Activated CD4-positive, alpha-beta T cell treated with anti-CD3 and anti-CD28 coated beads, Interleukin-2, amount 50 U/mL, for 48 hours (primary cell): Measurements from ENCODE around the gene SMOC2.

Experiments used
- DNase-seq, 2 experiments: peaks; one replicate each; pipeline ENCODE4 v3.0.0-alpha.2; 2020

SMOC2 gene

GRCh38 chr6:168440520-168441433 lies at the start of gene SMOC2:
SMOC2 (plus strand) TSS chr6:168441184; CDS start chr6:168441371, 187 bp downstream.
- no peak for DNase-seq

GRCh38 chr6:168393126-168393870 lies 47.7 kb upstream of the SMOC2 start:
- no peak for DNase-seq

- no peak for DNase-seq
These were observed 46.4 kb upstream of the SMOC2 start for GRCh38 chr6:168394606-168395005.

GRCh38 chr6:168395983-168396382 lies 45.0 kb upstream of the SMOC2 start:
- DNase-seq: no peak

GRCh38 chr6:168396561-168396960 lies 44.4 kb upstream of the SMOC2 start:
- DNase-seq: no peak

GRCh38 chr6:168397012-168397411 lies 44.0 kb upstream of the SMOC2 start:
- DNase-seq: no peak

GRCh38 chr6:168400037-168400436 lies 40.9 kb upstream of the SMOC2 start:
- no peak for DNase-seq

- DNase-seq: no peak
These were observed 37.5 kb upstream of the SMOC2 start for GRCh38 chr6:168403370-168404005.

GRCh38 chr6:168404560-168404959 lies 36.4 kb upstream of the SMOC2 start:
- DNase-seq: no peak

- no peak for DNase-seq
These were observed 33.1 kb upstream of the SMOC2 start for GRCh38 chr6:168407842-168408241.

GRCh38 chr6:168408504-168409136 lies 32.4 kb upstream of the SMOC2 start:
- DNase-seq: no peak

GRCh38 chr6:168410035-168410434 lies 30.9 kb upstream of the SMOC2 start:
- no peak for DNase-seq

GRCh38 chr6:168410554-168411011 lies 30.4 kb upstream of the SMOC2 start:
- no peak for DNase-seq

- DNase-seq: no peak
These were observed 29.9 kb upstream of the SMOC2 start for GRCh38 chr6:168411130-168411529.

- no peak for DNase-seq
These were observed 29.2 kb upstream of the SMOC2 start for GRCh38 chr6:168411793-168412192.

- no peak for DNase-seq
These were observed 28.5 kb upstream of the SMOC2 start for GRCh38 chr6:168412456-168412855.

- no peak for DNase-seq
These were observed 27.8 kb upstream of the SMOC2 start for GRCh38 chr6:168413018-168413720.

GRCh38 chr6:168413856-168414255 lies 27.1 kb upstream of the SMOC2 start:
- DNase-seq: no peak

- DNase-seq: no peak
These were observed 26.5 kb upstream of the SMOC2 start for GRCh38 chr6:168414336-168415097.

- DNase-seq: no peak
These were observed 25.6 kb upstream of the SMOC2 start for GRCh38 chr6:168415098-168415992.
